AG04450 (cell line): ENCODE results near the gene FARP2. TPM values are rescaled to one million over a fixed set of nuclear protein-coding genes. Genes with fewer than 3 reads are reported as not detected.

Experiments used
- CTCF ChIA-PET: fragments of 300-600, 350-600 bp; formaldehyde crosslinking; extraction: SDS; loops from one replicate; lab custom pipeline; 2022; ENCODE audit warnings: antibody characterized with exemption, inconsistent platforms; lab: Charles Lee
- POLR2A ChIA-PET: fragments of 350-600 bp; formaldehyde crosslinking; extraction: SDS; loops from one replicate; lab custom pipeline; 2021; ENCODE audit warnings: antibody characterized with exemption, inconsistent platforms; lab: Yijun Ruan, JAX
- DNase-seq: peaks from one replicate; pipeline ENCODE4 v3.0.0-alpha.2; 2011; ENCODE audit warnings: low read depth, low spot score
- H3K27ac ChIP-seq: one replicate; pipeline ENCODE4 v1.5.1; 2012; ENCODE audit warnings: low read depth, low read length, control low read depth
- H3K27me3 ChIP-seq: one replicate; pipeline ENCODE4 v1.6.0; 2012; ENCODE audit warnings: low read length; ENCODE audit not compliant: control insufficient read depth, insufficient read depth
- H3K4me3 ChIP-seq: 2 replicates; pipeline ENCODE4 v1.5.1; 2011; ENCODE audit warnings: mild to moderate bottlenecking, low read depth, low read length, control low read depth
- H3K9me3 ChIP-seq: 2 replicates; pipeline ENCODE4 v1.5.1; 2012; ENCODE audit warnings: low read length; ENCODE audit not compliant: control insufficient read depth, insufficient read depth
- polyA plus RNA-seq: library from polyadenylated mRNA; depleted of rRNA; stranded (reverse); fragments of >200 nt; gene quantifications from 2 replicates; pipeline ENCODE4 v1.2.3, GENCODE V29; 2011
- TF ChIP-seq, protein P1 (sequence below): IDR thresholded peaks from 2 replicates; pipeline ENCODE4 v1.5.1; 2011; ENCODE audit warnings: low read depth, low read length, control low read depth, inconsistent platforms

The FARP2 gene
- polyA plus RNA-seq, 1 experiment, result 25.4 TPM

DNA sequence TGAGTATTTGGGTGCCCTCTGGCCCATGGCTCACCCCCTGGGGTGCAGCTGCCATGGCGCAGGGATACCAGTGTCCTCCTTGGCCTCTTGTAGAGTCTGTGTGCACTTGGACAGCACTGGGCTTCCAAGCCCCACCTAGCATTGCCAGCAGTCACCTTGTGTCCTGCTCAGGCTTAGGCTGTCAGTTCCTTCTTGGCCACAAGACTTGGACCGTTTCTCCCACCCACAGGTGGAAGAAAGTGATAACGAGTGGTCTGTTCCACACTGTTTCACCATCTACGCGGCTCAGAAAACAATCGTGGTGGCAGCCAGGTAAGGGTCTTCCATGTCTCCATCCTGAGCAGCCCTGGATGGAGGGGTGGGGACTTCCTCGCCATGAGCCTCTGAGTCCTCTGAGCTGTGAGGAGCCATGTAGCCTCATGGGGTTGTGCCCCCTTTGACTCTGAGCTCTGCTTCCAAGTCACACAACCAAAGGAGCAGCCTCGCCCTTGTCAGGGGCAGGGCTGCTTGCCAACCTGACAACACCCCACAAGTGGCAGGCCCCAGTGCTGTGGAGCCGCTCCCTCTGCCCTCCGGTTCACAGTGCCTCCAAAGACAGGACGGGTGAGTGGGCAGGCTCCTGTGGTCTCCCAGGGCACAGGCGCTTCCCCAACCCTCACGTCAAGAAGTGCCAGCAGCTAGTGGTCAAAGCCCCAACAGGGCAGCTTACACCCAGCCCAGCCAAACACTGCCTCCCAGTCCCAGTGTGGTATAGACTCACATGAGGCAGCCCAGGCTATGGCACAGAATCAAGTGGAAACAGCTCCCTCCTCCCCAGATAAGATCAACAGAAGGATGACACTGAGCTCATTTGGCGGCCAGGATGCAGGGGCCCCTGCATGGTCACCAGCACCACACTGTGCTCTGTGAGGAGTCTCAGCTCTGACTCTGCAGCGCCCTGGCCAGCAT lies 133.9 kb downstream of the FARP2 start:
- CTCF ChIA-PET, result interaction anchor here (0.5 kb wide), 1 partner anchor 412 kb away, joined by 3 read pairs; no protein-coding TSS in a partner anchor
- TF ChIP-seq, protein P1, sequence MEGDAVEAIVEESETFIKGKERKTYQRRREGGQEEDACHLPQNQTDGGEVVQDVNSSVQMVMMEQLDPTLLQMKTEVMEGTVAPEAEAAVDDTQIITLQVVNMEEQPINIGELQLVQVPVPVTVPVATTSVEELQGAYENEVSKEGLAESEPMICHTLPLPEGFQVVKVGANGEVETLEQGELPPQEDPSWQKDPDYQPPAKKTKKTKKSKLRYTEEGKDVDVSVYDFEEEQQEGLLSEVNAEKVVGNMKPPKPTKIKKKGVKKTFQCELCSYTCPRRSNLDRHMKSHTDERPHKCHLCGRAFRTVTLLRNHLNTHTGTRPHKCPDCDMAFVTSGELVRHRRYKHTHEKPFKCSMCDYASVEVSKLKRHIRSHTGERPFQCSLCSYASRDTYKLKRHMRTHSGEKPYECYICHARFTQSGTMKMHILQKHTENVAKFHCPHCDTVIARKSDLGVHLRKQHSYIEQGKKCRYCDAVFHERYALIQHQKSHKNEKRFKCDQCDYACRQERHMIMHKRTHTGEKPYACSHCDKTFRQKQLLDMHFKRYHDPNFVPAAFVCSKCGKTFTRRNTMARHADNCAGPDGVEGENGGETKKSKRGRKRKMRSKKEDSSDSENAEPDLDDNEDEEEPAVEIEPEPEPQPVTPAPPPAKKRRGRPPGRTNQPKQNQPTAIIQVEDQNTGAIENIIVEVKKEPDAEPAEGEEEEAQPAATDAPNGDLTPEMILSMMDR, result no peak
- Histone ChIP-seq H3K27ac (no peak overlapping the region), H3K9me3 (no peaks in the 10 kb centered on the region; the same call in 1 of the 2 replicates), H3K27me3 (no peaks in the 10 kb centered on the region), H3K4me3 (no peak overlapping the region)
- DNase-seq, result no peak
- POLR2A ChIA-PET, result no interaction called here

DNA sequence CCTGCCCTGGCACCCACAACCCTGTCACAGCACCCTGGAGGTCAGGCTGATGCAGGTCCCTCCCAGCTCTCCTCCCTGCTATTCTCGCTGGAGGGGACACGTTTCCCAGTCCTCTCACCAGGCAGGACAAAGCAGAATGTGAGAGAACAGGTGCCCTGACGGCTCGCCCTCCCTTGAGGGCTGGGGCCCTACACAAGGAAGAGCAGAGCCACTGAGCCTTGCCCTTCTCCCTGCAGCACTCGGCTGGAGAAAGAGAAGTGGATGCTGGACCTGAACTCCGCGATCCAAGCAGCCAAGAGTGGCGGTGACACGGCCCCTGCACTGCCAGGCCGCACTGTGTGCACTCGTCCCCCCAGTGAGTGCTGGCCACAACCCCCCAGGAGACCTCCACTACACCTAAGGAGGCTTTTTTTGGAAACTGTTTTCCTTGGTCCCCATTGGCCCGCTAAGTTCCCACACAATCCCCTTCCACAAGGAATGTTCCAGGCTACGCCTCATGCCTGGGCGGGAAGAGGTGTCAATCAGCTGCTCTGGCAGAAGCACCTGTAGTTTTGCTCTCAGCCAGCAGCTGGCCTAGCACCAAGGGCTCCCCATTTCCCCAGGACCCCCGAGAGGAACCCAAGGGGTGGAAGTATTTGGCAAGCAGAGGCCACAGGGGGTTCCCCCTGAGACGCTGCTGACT lies 134.9 kb downstream of the FARP2 start:
- TF ChIP-seq, protein P1, result no peak
- Histone ChIP-seq H3K27ac (no peak overlapping the region), H3K27me3 (no peaks in the 10 kb centered on the region), H3K4me3 (no peak overlapping the region), H3K9me3 (no peaks in the 10 kb centered on the region; the same call in 1 of the 2 replicates)
- ChIA-PET CTCF (interaction anchor here (0.5 kb wide), 1 partner anchor 413 kb away, joined by 3 read pairs; no protein-coding TSS in a partner anchor), POLR2A (no interaction called here)
- DNase-seq, result no peak

DNA sequence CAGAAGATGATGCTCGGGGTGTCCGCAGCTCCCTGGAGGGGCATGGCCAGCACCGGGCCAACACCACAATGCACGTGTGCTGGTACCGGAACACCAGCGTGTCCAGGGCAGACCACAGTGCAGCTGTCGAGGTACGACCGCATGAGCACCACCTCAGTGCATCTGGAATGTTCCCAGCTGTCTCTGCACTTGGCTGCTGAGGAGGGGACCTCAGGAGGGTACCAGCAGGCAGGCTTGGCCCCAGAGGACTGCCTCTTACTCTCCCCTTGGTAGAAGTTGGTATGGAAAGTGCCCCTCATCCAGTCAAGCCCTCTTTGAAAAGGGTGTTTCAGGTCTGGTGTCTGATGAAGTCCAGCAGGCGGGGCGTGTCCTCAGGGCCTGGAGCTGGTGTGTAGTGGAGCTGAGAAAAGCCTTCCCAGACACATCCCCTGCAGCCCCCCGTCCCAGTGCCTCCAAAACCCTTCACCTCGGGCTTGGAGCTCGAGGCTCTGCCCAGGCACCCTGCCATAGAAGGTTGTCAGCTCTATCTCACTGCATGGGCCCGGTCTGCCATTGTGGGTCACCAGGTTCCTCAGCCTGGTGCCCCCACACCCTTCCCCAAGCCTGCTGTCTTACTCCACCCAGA lies 135.6 kb downstream of the FARP2 start:
- Histone ChIP-seq H3K4me3 (no peak overlapping the region), H3K27ac (no peak overlapping the region), H3K27me3 (no peaks in the 10 kb centered on the region), H3K9me3 (no peaks in the 10 kb centered on the region; the same call in 1 of the 2 replicates)
- TF ChIP-seq, protein P1, result no peak
- DNase-seq, result no peak
- POLR2A ChIA-PET, result no interaction called here
- CTCF ChIA-PET, result no interaction called here

DNA sequence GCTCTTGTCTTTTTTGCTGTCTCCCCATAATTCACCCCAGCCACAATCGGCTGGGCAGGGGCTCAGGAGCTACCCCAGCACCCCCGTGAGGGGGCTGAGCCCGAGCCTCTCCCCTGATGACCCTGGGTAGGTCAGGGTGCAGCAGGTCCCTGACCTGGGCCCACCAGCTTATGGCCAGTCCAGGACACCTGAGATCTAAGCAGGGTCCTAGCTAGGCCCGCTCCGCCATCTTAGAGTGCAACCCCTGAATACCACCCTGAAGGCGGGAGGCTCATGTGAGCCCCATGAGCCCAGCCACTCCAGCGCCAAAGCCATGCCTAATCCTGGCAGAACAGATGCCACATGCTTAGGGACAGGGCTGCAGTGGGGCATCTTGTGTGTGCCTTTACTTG lies 136.1 kb downstream of the FARP2 start:
- CTCF ChIA-PET, result no interaction called here
- TF ChIP-seq, protein P1, result no peak
- Histone ChIP-seq H3K27me3 (no peaks in the 10 kb centered on the region), H3K4me3 (no peak overlapping the region), H3K27ac (no peak overlapping the region), H3K9me3 (no peaks in the 10 kb centered on the region; the same call in 1 of the 2 replicates)
- POLR2A ChIA-PET, result no interaction called here
- DNase-seq, result no peak
